GM23338 (cell line): ENCODE results near the gene FAM168A. TPM values are rescaled to one million over a fixed set of nuclear protein-coding genes. Genes with fewer than 3 reads are reported as not detected.

Source experiments
- ATAC-seq: fragments of 200-7000 bp; cut with Tn5 transposase; 3 replicates; pipeline ENCODE4 v1.9.1; 2020
- DNase-seq: peaks from one replicate; pipeline ENCODE4 v3.0.0-alpha.2; 2015; ENCODE audit warnings: low spot score
- H2AFZ ChIP-seq: fragments of 200-600 bp; sonication (generic); 2 replicates; pipeline ENCODE4 v1.8.0; 2016; ENCODE audit warnings: antibody characterized with exemption, mild to moderate bottlenecking, moderate library complexity
- H3F3A ChIP-seq: fragments of 200-600 bp; sonication (generic); replicated peaks from 2 replicates; pipeline ENCODE4 v1.8.0; 2017; ENCODE audit warnings: antibody characterized with exemption, mixed run types, low read depth
- H3K27ac ChIP-seq: fragments of 200-600 bp; sonication (generic); 2 replicates; pipeline ENCODE4 v1.6.1; 2016; ENCODE audit warnings: low read depth
- H3K27me3 ChIP-seq: fragments of 200-600 bp; sonication (generic); 2 replicates; pipeline ENCODE4 v1.8.0; 2016; ENCODE audit warnings: mild to moderate bottlenecking, mixed run types, moderate library complexity; ENCODE audit not compliant: insufficient read depth
- H3K36me3 ChIP-seq: fragments of 200-600 bp; sonication (generic); 2 replicates; pipeline ENCODE4 v1.8.0; 2016; ENCODE audit warnings: mild to moderate bottlenecking; ENCODE audit not compliant: insufficient read depth
- H3K4me1 ChIP-seq: fragments of 200-600 bp; sonication (generic); 2 replicates; pipeline ENCODE4 v1.8.0; 2016; ENCODE audit warnings: mild to moderate bottlenecking, moderate library complexity; ENCODE audit not compliant: insufficient read depth
- H3K4me2 ChIP-seq: fragments of 200-600 bp; sonication (generic); 2 replicates; pipeline ENCODE4 v1.7.1; 2017; ENCODE audit warnings: mixed run types
- H3K4me3 ChIP-seq: fragments of 200-600 bp; sonication (generic); 2 replicates; pipeline ENCODE4 v1.6.1; 2016; ENCODE audit warnings: mixed run types
- H3K79me2 ChIP-seq: fragments of 200-600 bp; sonication (generic); replicated peaks from 2 replicates; pipeline ENCODE4 v1.8.0; 2017; ENCODE audit warnings: mild to moderate bottlenecking; ENCODE audit not compliant: insufficient read depth
- H3K9me2 ChIP-seq: fragments of 200-600 bp; sonication (generic); 2 replicates; pipeline ENCODE4 v1.8.0; 2017; ENCODE audit not compliant: insufficient read depth
- H4K20me1 ChIP-seq: fragments of 200-600 bp; sonication (generic); replicated peaks from 2 replicates; pipeline ENCODE4 v1.8.0; 2017; ENCODE audit warnings: mild to moderate bottlenecking; ENCODE audit not compliant: insufficient read depth
- H3K27ac Mint-ChIP-seq: 2 replicates; pipeline ENCODE4 v1.8.0; 2020; ENCODE audit warnings: inconsistent platforms, mild to moderate bottlenecking, moderate library complexity, mixed read lengths
- H3K27me3 Mint-ChIP-seq: 3 replicates; pipeline ENCODE4 v1.8.0; 2022; ENCODE audit warnings: low read depth, mild to moderate bottlenecking, moderate library complexity, mixed read lengths, inconsistent platforms; ENCODE audit not compliant: insufficient read depth, poor library complexity
- H3K36me3 Mint-ChIP-seq: 3 replicates; pipeline ENCODE4 v1.8.0; 2021; ENCODE audit warnings: low read depth, mild to moderate bottlenecking, inconsistent platforms, moderate library complexity, mixed read lengths
- H3K4me1 Mint-ChIP-seq: 3 replicates; pipeline ENCODE4 v1.8.0; 2020; ENCODE audit warnings: mild to moderate bottlenecking, inconsistent platforms, mixed read lengths
- H3K4me3 Mint-ChIP-seq: 3 replicates; pipeline ENCODE4 v1.8.0; 2021; ENCODE audit warnings: moderate library complexity, mild to moderate bottlenecking, inconsistent platforms, mixed read lengths
- H3K9me3 Mint-ChIP-seq: 3 replicates; pipeline ENCODE4 v1.8.0; 2020; ENCODE audit warnings: moderate library complexity, mild to moderate bottlenecking, inconsistent platforms, mixed read lengths
- CREB1 ChIP-seq: fragments of 250-450 bp; sonication (Bioruptor Pico); IDR thresholded peaks from 2 replicates; pipeline ENCODE4 v1.5.0; 2020; ENCODE audit warnings: low read depth, mild to moderate bottlenecking, moderate library complexity
- ETS1 ChIP-seq: IDR thresholded peaks from 2 replicates; pipeline ENCODE4 v1.6.1; 2016; ENCODE audit warnings: antibody characterized with exemption
- EZH2 ChIP-seq: fragments of 200-600 bp; sonication (generic); IDR thresholded peaks from one replicate; pipeline ENCODE4 v1.8.0; 2017; ENCODE audit warnings: antibody characterized with exemption, mild to moderate bottlenecking, low read depth; ENCODE audit not compliant: unreplicated experiment
- EZH2phosphoT487 ChIP-seq: fragments of 200-600 bp; sonication (generic); IDR thresholded peaks from one replicate; pipeline ENCODE4 v1.8.1; 2018; ENCODE audit warnings: antibody characterized with exemption; ENCODE audit not compliant: unreplicated experiment
- JUNB ChIP-seq: IDR thresholded peaks from one replicate; pipeline ENCODE4 v1.6.1; 2016; ENCODE audit warnings: antibody characterized with exemption; ENCODE audit not compliant: unreplicated experiment
- NANOG ChIP-seq: IDR thresholded peaks from 2 replicates; pipeline ENCODE4 v1.6.1; 2016; ENCODE audit warnings: antibody characterized with exemption, borderline replicate concordance
- POLR2AphosphoS5 ChIP-seq: IDR thresholded peaks from 2 replicates; pipeline ENCODE4 v1.6.1; 2016; ENCODE audit warnings: antibody characterized with exemption, low read depth
- ZNF331 ChIP-seq: fragments of 250-450 bp; sonication (Bioruptor Pico); IDR thresholded peaks from 2 replicates; pipeline ENCODE4 v1.5.0; 2020; ENCODE audit warnings: low read depth, mild to moderate bottlenecking, moderate library complexity
- polyA plus RNA-seq: library from polyadenylated mRNA; unstranded; fragments of >200 nt; fragmentation: Nextera tagmentation; extraction: Ambion mirVana; gene quantifications from 2 replicates; pipeline ENCODE4 v1.2.1, GENCODE V29; 2016
- total RNA-seq: library from RNA; depleted of rRNA; stranded (reverse); fragments of >200 nt; shearing (Covaris generic); gene quantifications from 2 replicates; pipeline ENCODE4 v1.2.3, GENCODE V29; 2014
- TF ChIP-seq, protein P1 (sequence below): fragments of 250-450 bp; sonication (Bioruptor Pico); IDR thresholded peaks from 2 replicates; pipeline ENCODE4 v1.5.0; 2020; ENCODE audit warnings: mild to moderate bottlenecking, moderate library complexity
- TF ChIP-seq, protein P2 (sequence below), 2 experiments: fragments of 200-600 bp in 1 of 2; sonication (generic) in 1 of 2; conservative IDR thresholded peaks; 2 replicates each; pipeline versions ENCODE4 v1.5.1 to v1.6.1; 2016 to 2017; ENCODE audit warnings: antibody characterized with exemption in 2 of 2, low read depth in 2 of 2, mild to moderate bottlenecking in 2 of 2, moderate library complexity in 1 of 2

The FAM168A gene
- total and polyA plus RNA-seq, 2 experiments from 2014 or later, result 8.0 to 20.3 TPM

DNA sequence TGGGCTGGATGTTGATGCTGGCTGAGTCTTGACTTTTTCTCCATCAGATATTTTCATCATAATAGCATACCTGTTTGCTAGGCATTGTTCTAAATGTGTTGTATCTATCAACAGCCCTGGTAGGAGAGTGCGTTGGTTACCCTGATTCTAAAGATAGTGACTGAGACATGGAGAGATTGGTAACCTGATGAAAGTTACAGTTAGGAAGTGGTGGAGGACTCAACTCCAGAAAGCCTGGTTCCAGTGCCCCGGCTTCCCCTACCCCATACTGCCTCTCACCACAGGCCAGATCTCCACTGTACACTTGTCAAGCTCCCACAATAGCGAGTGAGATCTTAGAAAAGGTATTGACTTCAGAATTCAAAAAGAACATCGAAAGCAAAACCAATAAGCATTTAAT is 244.5 kb downstream of the FAM168A start (continued):
- TF ChIP-seq, protein P1, sequence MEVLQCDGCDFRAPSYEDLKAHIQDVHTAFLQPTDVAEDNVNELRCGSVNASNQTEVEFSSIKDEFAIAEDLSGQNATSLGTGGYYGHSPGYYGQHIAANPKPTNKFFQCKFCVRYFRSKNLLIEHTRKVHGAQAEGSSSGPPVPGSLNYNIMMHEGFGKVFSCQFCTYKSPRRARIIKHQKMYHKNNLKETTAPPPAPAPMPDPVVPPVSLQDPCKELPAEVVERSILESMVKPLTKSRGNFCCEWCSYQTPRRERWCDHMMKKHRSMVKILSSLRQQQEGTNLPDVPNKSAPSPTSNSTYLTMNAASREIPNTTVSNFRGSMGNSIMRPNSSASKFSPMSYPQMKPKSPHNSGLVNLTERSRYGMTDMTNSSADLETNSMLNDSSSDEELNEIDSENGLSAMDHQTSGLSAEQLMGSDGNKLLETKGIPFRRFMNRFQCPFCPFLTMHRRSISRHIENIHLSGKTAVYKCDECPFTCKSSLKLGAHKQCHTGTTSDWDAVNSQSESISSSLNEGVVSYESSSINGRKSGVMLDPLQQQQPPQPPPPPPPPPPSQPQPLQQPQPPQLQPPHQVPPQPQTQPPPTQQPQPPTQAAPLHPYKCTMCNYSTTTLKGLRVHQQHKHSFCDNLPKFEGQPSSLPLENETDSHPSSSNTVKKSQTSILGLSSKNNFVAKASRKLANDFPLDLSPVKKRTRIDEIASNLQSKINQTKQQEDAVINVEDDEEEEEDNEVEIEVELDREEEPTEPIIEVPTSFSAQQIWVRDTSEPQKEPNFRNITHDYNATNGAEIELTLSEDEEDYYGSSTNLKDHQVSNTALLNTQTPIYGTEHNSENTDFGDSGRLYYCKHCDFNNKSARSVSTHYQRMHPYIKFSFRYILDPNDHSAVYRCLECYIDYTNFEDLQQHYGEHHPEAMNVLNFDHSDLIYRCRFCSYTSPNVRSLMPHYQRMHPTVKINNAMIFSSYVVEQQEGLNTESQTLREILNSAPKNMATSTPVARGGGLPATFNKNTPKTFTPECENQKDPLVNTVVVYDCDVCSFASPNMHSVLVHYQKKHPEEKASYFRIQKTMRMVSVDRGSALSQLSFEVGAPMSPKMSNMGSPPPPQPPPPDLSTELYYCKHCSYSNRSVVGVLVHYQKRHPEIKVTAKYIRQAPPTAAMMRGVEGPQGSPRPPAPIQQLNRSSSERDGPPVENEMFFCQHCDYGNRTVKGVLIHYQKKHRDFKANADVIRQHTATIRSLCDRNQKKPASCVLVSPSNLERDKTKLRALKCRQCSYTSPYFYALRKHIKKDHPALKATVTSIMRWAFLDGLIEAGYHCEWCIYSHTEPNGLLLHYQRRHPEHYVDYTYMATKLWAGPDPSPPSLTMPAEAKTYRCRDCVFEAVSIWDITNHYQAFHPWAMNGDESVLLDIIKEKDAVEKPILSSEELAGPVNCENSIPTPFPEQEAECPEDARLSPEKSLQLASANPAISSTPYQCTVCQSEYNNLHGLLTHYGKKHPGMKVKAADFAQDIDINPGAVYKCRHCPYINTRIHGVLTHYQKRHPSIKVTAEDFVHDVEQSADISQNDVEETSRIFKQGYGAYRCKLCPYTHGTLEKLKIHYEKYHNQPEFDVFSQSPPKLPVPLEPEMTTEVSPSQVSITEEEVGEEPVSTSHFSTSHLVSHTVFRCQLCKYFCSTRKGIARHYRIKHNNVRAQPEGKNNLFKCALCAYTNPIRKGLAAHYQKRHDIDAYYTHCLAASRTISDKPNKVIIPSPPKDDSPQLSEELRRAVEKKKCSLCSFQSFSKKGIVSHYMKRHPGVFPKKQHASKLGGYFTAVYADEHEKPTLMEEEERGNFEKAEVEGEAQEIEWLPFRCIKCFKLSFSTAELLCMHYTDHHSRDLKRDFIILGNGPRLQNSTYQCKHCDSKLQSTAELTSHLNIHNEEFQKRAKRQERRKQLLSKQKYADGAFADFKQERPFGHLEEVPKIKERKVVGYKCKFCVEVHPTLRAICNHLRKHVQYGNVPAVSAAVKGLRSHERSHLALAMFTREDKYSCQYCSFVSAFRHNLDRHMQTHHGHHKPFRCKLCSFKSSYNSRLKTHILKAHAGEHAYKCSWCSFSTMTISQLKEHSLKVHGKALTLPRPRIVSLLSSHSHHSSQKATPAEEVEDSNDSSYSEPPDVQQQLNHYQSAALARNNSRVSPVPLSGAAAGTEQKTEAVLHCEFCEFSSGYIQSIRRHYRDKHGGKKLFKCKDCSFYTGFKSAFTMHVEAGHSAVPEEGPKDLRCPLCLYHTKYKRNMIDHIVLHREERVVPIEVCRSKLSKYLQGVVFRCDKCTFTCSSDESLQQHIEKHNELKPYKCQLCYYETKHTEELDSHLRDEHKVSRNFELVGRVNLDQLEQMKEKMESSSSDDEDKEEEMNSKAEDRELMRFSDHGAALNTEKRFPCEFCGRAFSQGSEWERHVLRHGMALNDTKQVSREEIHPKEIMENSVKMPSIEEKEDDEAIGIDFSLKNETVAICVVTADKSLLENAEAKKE (CRISPR knock-in tag), result no peak
- TF ChIP-seq ZNF331, result no peak
- no peak for TF ChIP-seq JUNB
- TF ChIP-seq EZH2phosphoT487, result no peak
- no peak for TF ChIP-seq POLR2AphosphoS5
- no peak for TF ChIP-seq ETS1
- TF ChIP-seq EZH2, result no peak
- no peak for TF ChIP-seq CREB1 (CRISPR knock-in tag)

DNA sequence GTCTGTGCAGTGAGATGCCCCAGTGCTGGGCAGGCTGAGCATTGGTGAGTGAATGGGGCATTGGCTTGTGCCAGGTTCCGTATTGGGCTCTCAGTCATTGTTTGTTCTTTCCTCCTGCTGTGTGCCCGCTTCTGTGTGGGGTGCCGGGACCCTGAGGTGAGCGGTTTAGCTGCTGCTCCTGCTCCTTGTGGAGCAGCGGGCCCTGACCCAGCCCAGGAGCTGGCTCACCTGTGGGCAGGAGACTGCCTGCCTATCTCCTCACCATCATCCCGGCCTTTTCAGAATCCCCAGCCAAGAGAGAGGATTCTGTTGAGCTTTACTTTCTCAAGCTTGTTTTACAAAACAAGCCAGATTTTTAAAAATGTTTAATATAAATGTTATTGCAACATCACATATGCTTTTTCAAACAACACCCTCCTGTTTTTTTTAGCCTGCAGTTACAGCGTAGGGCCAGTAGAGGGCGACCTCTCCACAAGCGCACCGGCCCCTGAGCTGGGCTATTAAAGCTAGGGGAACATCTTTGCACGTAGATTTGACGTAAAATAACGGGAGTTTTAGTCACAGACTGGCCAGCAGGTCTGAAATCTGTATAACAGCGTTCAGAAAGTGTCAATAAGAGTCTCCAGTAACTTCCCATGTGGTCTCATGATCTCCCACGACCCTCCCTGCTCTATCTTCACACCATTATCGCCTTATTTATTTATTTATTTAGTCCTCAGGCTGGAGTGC is 246.8 kb downstream of the FAM168A start:
- no peaks in the 10 kb centered on the region for H3K79me2 ChIP-seq
- no peak overlapping the region for H3K4me3 Mint-ChIP-seq
- no peak overlapping the region for H3K4me2 ChIP-seq
- no peaks in the 10 kb centered on the region for H3K36me3 ChIP-seq
- no peaks in the 10 kb centered on the region; the same call in 1 of the 2 replicates for H3K4me1 ChIP-seq
- H3K27me3 Mint-ChIP-seq, result peaks cover 13% of the 10 kb centered on the region
- ATAC-seq (peak; percentile 71), DNase-seq (peak; percentile 78)
- H2AFZ ChIP-seq, result no peak overlapping the region
- no peak overlapping the region for H3K4me3 ChIP-seq
- no peaks in the 10 kb centered on the region for H3K9me3 Mint-ChIP-seq
- no peak overlapping the region for H3K27ac ChIP-seq
- no peaks in the 10 kb centered on the region; the same call in 1 of the 2 replicates for H3F3A ChIP-seq
- peaks cover 8% of the 10 kb centered on the region; the same call in 1 of the 2 replicates for H4K20me1 ChIP-seq
- no peaks in the 10 kb centered on the region for H3K27me3 ChIP-seq
- H3K36me3 Mint-ChIP-seq, result no peaks in the 10 kb centered on the region; the same call in 2 of the 3 replicates
- H3K4me1 Mint-ChIP-seq, result peaks cover 7% of the 10 kb centered on the region; the same call in 2 of the 3 replicates
- 0 out of 2 replicates have a peak, but pooled peaks have one; percentile 27 for TF ChIP-seq CREB1 (CRISPR knock-in tag)
- TF ChIP-seq, protein P2, sequence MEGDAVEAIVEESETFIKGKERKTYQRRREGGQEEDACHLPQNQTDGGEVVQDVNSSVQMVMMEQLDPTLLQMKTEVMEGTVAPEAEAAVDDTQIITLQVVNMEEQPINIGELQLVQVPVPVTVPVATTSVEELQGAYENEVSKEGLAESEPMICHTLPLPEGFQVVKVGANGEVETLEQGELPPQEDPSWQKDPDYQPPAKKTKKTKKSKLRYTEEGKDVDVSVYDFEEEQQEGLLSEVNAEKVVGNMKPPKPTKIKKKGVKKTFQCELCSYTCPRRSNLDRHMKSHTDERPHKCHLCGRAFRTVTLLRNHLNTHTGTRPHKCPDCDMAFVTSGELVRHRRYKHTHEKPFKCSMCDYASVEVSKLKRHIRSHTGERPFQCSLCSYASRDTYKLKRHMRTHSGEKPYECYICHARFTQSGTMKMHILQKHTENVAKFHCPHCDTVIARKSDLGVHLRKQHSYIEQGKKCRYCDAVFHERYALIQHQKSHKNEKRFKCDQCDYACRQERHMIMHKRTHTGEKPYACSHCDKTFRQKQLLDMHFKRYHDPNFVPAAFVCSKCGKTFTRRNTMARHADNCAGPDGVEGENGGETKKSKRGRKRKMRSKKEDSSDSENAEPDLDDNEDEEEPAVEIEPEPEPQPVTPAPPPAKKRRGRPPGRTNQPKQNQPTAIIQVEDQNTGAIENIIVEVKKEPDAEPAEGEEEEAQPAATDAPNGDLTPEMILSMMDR (conservative IDR thresholded peaks at IDR 0.05; ENCODE audit: low read depth in 2 of 2), result peak; percentile 87 to 100
- no peak for TF ChIP-seq EZH2phosphoT487
- TF ChIP-seq NANOG, result no peak
- no peaks in the 10 kb centered on the region for H3K9me2 ChIP-seq
- no peak overlapping the region for H3K27ac Mint-ChIP-seq
